CD4-positive, CD25-positive, alpha-beta regulatory T cell (primary cell): ENCODE results near the gene AP2B1. TPM values are rescaled to one million over a fixed set of nuclear protein-coding genes. Genes with fewer than 3 reads are reported as not detected.

Experiments
- ATAC-seq, 2 donors: fragments of 150-1000 bp; cut with Tn5 transposase; one replicate each; pipeline ENCODE4 v1.10.0; 2021; ENCODE audit warnings: low read depth in 2 of 2, moderate number of reproducible peaks in 2 of 2, moderate library complexity in 1 of 2
- DNase-seq, 3 donors: peaks; one replicate each; pipeline versions ENCODE4 v3.0.0 to v3.0.0-alpha.2; 2012 to 2022; ENCODE audit warnings: mixed read lengths in 1 of 3
- H3K27ac ChIP-seq: one replicate; pipeline ENCODE4 v1.7.0; 2013; ENCODE audit warnings: mild to moderate bottlenecking, low read length; ENCODE audit not compliant: insufficient read depth, poor library complexity, severe bottlenecking
- H3K27me3 ChIP-seq: one replicate; pipeline ENCODE4 v1.7.0; 2013; ENCODE audit warnings: low read length; ENCODE audit not compliant: control insufficient read depth, insufficient read depth
- H3K36me3 ChIP-seq: one replicate; pipeline ENCODE4 v1.7.0; 2013; ENCODE audit warnings: mild to moderate bottlenecking, low read length, moderate library complexity; ENCODE audit not compliant: control insufficient read depth, insufficient read depth
- H3K4me1 ChIP-seq: 2 replicates; pipeline ENCODE4 v1.7.0; 2013; ENCODE audit warnings: mild to moderate bottlenecking, low read length; ENCODE audit not compliant: insufficient read depth, control insufficient read depth, poor library complexity, severe bottlenecking
- H3K4me3 ChIP-seq: one replicate; pipeline ENCODE4 v1.7.0; 2013; ENCODE audit warnings: low read depth, mild to moderate bottlenecking, low read length, moderate library complexity
- H3K9me3 ChIP-seq, 2 experiments: 1 replicate in 1 of 2; 2 replicates in 1 of 2; pipeline ENCODE4 v1.7.0; 2013; ENCODE audit warnings: low read length in 2 of 2, mild to moderate bottlenecking in 1 of 2, moderate library complexity in 1 of 2; ENCODE audit not compliant: control insufficient read depth in 2 of 2
- H3K27ac Mint-ChIP-seq, 3 donors: one replicate each; pipeline ENCODE4 v1.8.0; 2020 to 2022; ENCODE audit warnings: mild to moderate bottlenecking in 3 of 3, mixed read lengths in 3 of 3, moderate library complexity in 2 of 3
- H3K27me3 Mint-ChIP-seq: one replicate; pipeline ENCODE4 v1.8.0; 2022; ENCODE audit warnings: mild to moderate bottlenecking, mixed read lengths
- H3K36me3 Mint-ChIP-seq: one replicate; pipeline ENCODE4 v1.8.0; 2020; ENCODE audit warnings: mixed read lengths
- H3K4me1 Mint-ChIP-seq, 4 donors: one replicate each; pipeline ENCODE4 v1.8.0; 2020 to 2022; ENCODE audit warnings: mixed read lengths in 4 of 4, mild to moderate bottlenecking in 1 of 4
- H3K4me3 Mint-ChIP-seq, 4 donors: one replicate each; pipeline ENCODE4 v1.8.0; 2020 to 2022; ENCODE audit warnings: mild to moderate bottlenecking in 4 of 4, mixed read lengths in 4 of 4, moderate library complexity in 3 of 4
- H3K9me3 Mint-ChIP-seq, 7 donors: one replicate each; pipeline ENCODE4 v1.8.0; 2020 to 2022; ENCODE audit warnings: mixed read lengths in 7 of 7, mild to moderate bottlenecking in 3 of 7, moderate library complexity in 2 of 7
- polyA plus RNA-seq, 4 donors: library from polyadenylated mRNA; unstranded; fragments of 300-500 nt; fragmentation: Illumina TruSeq; gene quantifications; one replicate each; pipeline ENCODE4 v1.2.3, GENCODE V29; 2021
- total RNA-seq: library from RNA; stranded (reverse); gene quantifications from one replicate; pipeline ENCODE4 v1.2.3, GENCODE V29; 2022

Gene AP2B1
- total and polyA plus RNA-seq, 5 donors from 2014 or later, result 59.8 to 133 (median 85.3) TPM

- Histone ChIP-seq H3K36me3 (no peaks in the 10 kb centered on the region), H3K27ac (no peak within 1 kb of the TSS), H3K4me1 (peaks cover 5% of the 10 kb centered on the region), H3K9me3 (no peaks in the 10 kb centered on the region), H3K4me3 (no peak within 1 kb of the TSS), H3K27me3 (peaks cover 19% of the 10 kb centered on the region)
- Mint-ChIP-seq H3K4me3 (no peak within 1 kb of the TSS), H3K27me3 (peaks cover 47% of the 10 kb centered on the region), H3K9me3 (no peaks in the 10 kb centered on the region), H3K36me3 (no peaks in the 10 kb centered on the region), H3K27ac (no peak within 1 kb of the TSS), H3K4me1 (peaks cover 0 to 9% (median 0%) of the 10 kb centered on the region in 4 donors)
- no peak for DNase-seq
- ATAC-seq, result no peak
Measured at GRCh38 chr17:35752945-35753764, 166.0 kb downstream of the AP2B1 start, which contains the start of gene GAS2L2. TSS of gene GAS2L2 (minus strand) at chr17:35753239. CDS start at chr17:35752850, 389 bp downstream.

GRCh38 chr17:35757243-35757642, 170.1 kb downstream of the AP2B1 start:
- no peaks in the 10 kb centered on the region for H3K9me3 ChIP-seq
- no peak for ATAC-seq

GRCh38 chr17:35760587-35760986, 173.5 kb downstream of the AP2B1 start, which contains the start of gene C17orf50:
TSS of gene C17orf50 (plus strand) at chr17:35760887. CDS start at chr17:35760942, 55 bp downstream.
- Histone ChIP-seq H3K27ac (no peak within 1 kb of the TSS), H3K4me3 (no peak within 1 kb of the TSS), H3K4me1 (peaks cover 11% of the 10 kb centered on the region), H3K27me3 (no peaks in the 10 kb centered on the region), H3K36me3 (no peaks in the 10 kb centered on the region), H3K9me3 (no peaks in the 10 kb centered on the region)
- Mint-ChIP-seq H3K4me1 (peaks cover 0 to 9% (median 3%) of the 10 kb centered on the region in 4 donors), H3K9me3 (no peaks in the 10 kb centered on the region), H3K27me3 (peaks cover 16% of the 10 kb centered on the region), H3K27ac (no peak within 1 kb of the TSS), H3K4me3 (peak within 1 kb of the TSS in 1 of 4 donors; percentile 50), H3K36me3 (peaks cover 3% of the 10 kb centered on the region)
- DNase-seq, result no peak
- no peak for ATAC-seq

More at GRCh38 chr17:35757243-35757642, 170.1 kb downstream of the AP2B1 start:
- Histone ChIP-seq H3K36me3 (no peaks in the 10 kb centered on the region), H3K4me1 (no peaks in the 10 kb centered on the region), H3K4me3 (no peak overlapping the region), H3K27ac (no peak overlapping the region), H3K27me3 (no peaks in the 10 kb centered on the region)
- H3K27me3 Mint-ChIP-seq, result peaks cover 20% of the 10 kb centered on the region
- H3K4me3 Mint-ChIP-seq, result no peak overlapping the region
- no peak overlapping the region for H3K27ac Mint-ChIP-seq
- no peak for DNase-seq
- H3K4me1 Mint-ChIP-seq, result peaks cover 0 to 2% (median 0%) of the 10 kb centered on the region in 4 donors
- H3K36me3 Mint-ChIP-seq, result peaks cover 3% of the 10 kb centered on the region
- no peaks in the 10 kb centered on the region for H3K9me3 Mint-ChIP-seq

GRCh38 chr17:35761601-35762000, 174.5 kb downstream of the AP2B1 start:
- Histone ChIP-seq H3K9me3 (no peaks in the 10 kb centered on the region), H3K36me3 (no peaks in the 10 kb centered on the region), H3K4me3 (no peak overlapping the region), H3K27me3 (no peaks in the 10 kb centered on the region), H3K4me1 (peaks cover 11% of the 10 kb centered on the region), H3K27ac (no peak overlapping the region)
- Mint-ChIP-seq H3K4me1 (peaks cover 0 to 9% (median 3%) of the 10 kb centered on the region in 4 donors), H3K36me3 (peaks cover 3% of the 10 kb centered on the region), H3K9me3 (no peaks in the 10 kb centered on the region), H3K27me3 (peaks cover 16% of the 10 kb centered on the region), H3K27ac (no peak overlapping the region), H3K4me3 (peak overlapping the region in 1 of 4 donors; percentile 50)
- ATAC-seq (no peak), DNase-seq (no peak)

- Mint-ChIP-seq H3K9me3 (no peaks in the 10 kb centered on the region), H3K4me3 (peak overlapping the region in 3 of 4 donors; percentile 91 to 95 (median 91)), H3K4me1 (peaks cover 0 to 9% (median 3%) of the 10 kb centered on the region in 4 donors), H3K27me3 (peaks cover 23% of the 10 kb centered on the region), H3K27ac (peak overlapping the region in 1 of 3 donors; percentile 66), H3K36me3 (peaks cover 3% of the 10 kb centered on the region)
- Histone ChIP-seq H3K36me3 (no peaks in the 10 kb centered on the region), H3K4me1 (peaks cover 11% of the 10 kb centered on the region), H3K27ac (no peak overlapping the region), H3K4me3 (no peak overlapping the region), H3K9me3 (no peaks in the 10 kb centered on the region), H3K27me3 (no peaks in the 10 kb centered on the region)
- ATAC-seq (no peak), DNase-seq (no peak)
Measured at GRCh38 chr17:35763767-35764122, 176.6 kb downstream of the AP2B1 start.

- Histone ChIP-seq H3K36me3 (no peaks in the 10 kb centered on the region), H3K4me3 (no peak overlapping the region), H3K27me3 (no peaks in the 10 kb centered on the region), H3K27ac (peak overlapping the region; percentile 47), H3K4me1 (peaks cover 11% of the 10 kb centered on the region), H3K9me3 (no peaks in the 10 kb centered on the region)
- Mint-ChIP-seq H3K4me1 (peaks cover 0 to 9% (median 3%) of the 10 kb centered on the region in 4 donors), H3K36me3 (peaks cover 3% of the 10 kb centered on the region), H3K9me3 (no peaks in the 10 kb centered on the region), H3K27me3 (peaks cover 23% of the 10 kb centered on the region), H3K27ac (peak overlapping the region; percentile 71 to 83 (median 73)), H3K4me3 (peak overlapping the region; percentile 91 to 98 (median 93))
- DNase-seq (peak; percentile 76 to 91 (median 81)), ATAC-seq (peak; percentile 84 to 86)
Measured at GRCh38 chr17:35764123-35764991, 177.2 kb downstream of the AP2B1 start.

GRCh38 chr17:35765086-35765710, 178.1 kb downstream of the AP2B1 start:
- Mint-ChIP-seq H3K4me1 (peaks cover 0 to 9% (median 3%) of the 10 kb centered on the region in 4 donors), H3K27me3 (peaks cover 23% of the 10 kb centered on the region), H3K9me3 (no peaks in the 10 kb centered on the region), H3K27ac (peak overlapping the region in 2 of 3 donors; percentile 73 to 83), H3K4me3 (peak overlapping the region in 3 of 4 donors; percentile 91 to 95 (median 91)), H3K36me3 (peaks cover 1% of the 10 kb centered on the region)
- Histone ChIP-seq H3K9me3 (no peaks in the 10 kb centered on the region), H3K4me3 (no peak overlapping the region), H3K36me3 (no peaks in the 10 kb centered on the region), H3K27ac (no peak overlapping the region), H3K4me1 (peaks cover 11% of the 10 kb centered on the region), H3K27me3 (no peaks in the 10 kb centered on the region)
- ATAC-seq (no peak), DNase-seq (no peak)
